Medulla oblongata (tissue), 1 donor: ENCODE measurements around the gene PTPRT.

Source experiments
- DNase-seq: peaks from one replicate; pipeline ENCODE4 v3.0.0-alpha.2; 2015; ENCODE audit errors: extremely low spot score

The PTPRT gene

DNA sequence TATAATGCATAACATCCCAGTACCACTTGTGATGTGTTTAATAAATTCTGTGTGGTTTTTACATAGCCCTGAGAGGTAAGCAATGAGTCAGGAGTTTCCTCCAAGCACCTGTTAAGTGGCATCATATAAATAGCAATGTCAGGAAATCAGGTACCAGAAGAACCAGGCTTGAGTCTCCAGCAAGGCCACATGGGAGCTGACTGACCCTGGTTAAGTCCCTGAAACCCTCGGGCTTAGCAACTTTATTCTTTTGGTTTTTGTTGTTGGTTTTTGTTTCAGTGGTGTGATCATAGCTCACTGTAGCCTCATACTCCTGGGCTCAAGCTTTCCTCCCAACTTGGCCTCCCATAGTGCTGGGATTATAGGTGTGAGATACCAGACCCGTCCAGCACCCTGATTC lies 70.0 kb downstream of the PTPRT start:
- DNase-seq: no peak

DNA sequence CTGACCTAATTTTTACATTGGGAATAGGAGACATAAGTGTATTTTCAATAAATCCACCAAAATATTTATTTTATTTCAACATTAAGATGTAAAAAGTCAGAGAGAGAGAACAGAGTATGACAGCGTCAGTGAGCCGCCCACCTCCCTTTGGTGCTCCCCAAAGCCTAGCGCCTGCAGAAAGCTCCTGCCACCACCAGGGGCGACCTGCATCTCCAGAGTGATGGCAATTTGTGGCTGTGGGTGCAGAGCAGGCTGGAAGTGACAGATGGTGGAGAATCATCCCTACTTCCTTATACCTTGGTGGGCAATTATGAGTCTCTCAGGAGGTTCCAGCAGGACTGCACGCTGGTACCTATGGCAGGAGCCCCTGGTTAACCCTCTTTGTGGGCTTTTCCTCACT lies 87.3 kb downstream of the PTPRT start:
- no peak for DNase-seq

DNA sequence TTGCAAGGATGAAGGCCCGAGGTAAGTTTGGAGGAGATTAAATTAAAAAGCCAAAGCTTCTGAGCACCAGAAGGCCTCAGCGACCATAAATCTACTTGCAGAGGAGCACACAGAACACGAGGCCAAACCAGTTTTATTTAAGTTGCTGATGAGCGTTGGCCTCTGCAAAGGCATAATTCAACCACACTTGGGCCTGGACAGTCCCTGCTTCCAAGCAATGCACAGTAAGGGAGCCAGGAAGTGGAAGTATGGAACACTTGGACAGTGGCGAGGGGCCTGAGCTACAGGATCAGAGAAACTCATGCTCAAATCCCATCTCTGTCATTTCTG lies 92.8 kb downstream of the PTPRT start:
- DNase-seq: no peak

DNA sequence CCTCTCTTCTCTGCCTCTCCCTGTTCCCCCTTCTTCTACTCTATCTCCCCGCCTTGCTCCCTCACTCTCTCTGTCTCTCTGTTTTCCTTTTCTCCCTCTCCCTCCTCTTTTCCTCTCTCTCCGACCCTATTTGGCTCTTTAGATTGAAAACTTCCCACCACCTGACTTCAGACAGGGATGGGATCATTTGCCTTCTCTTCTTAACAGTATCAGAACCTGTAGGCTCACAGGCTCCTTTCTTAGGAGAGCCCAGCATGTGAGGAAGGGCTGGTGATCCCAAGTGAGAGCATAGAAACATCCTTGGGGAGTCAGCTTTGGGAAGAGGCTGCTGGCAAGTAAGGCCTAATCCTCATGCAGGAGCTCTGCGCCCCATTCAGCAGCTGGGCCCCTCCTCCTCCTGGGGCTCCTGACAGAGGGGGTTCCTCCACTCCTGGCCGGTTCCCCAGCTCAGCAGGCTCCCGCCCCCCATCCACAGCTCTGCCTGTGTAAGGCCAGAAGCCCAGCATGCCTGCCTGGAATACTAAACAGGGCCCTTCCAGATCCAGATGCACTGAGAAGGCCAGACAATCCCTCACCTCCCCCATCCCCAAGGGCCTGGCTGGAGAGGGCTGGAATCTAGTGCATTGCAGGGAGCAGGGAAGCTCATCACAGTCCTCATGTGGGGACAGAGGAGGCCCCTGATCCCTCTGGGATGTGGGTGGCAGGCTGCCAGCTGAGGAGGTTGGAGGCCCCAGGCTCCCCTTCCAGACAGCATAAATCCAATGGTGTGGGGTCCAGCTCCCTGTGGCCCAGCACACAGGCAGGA lies 93.4 kb downstream of the PTPRT start:
- DNase-seq: peak; percentile 80

DNA sequence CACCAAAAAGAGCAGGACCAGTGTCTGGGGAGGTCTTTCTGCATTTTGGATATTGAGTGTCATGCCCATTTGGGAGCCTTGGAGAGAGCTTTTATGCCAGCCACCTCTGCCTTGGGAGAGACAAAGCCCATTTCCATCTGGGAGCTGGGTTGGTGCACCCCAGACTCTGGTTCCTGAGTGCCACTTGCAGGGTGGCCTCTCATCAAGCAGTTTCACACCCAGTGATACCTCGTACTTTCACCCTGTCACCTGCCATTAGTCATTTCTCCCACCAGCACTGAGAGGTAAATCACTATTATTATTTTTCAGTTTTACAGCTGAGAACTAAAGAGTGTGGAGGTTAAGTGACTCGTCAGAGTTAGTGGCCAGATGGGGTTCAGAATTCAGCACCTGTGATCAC lies 94.7 kb downstream of the PTPRT start:
- DNase-seq: no peak

DNA sequence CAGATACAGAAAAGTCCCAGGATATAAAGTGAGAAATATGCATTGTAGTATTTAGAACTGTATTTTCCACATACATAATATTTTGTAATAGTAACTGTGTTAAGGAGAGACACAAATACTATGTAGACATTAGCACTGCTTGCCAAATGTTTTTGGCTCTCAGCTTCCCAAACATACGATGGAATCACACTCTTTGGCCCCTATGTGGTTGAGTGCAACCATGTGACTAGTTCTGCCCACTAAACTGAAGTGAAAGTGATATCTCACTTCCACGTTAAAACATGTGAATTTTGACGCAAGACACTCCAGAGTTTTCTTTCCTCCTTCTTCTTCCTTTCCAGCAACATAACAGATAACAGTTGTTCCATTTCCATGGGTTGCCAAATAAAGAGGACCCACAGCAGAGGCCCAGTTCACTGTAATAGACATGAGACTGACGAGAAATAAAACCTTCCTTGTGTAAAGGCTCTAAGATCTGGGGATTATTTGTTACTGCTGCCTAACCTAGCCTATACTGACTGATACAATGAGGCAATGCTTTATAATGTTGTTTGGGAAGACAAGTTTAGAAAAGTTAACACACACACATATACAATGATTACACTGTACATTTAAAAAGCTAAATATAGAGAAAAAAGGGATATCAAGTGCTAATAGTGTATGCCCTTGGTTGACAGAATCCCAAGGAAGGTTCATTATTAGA lies 97.2 kb downstream of the PTPRT start:
- DNase-seq: no peak

DNA sequence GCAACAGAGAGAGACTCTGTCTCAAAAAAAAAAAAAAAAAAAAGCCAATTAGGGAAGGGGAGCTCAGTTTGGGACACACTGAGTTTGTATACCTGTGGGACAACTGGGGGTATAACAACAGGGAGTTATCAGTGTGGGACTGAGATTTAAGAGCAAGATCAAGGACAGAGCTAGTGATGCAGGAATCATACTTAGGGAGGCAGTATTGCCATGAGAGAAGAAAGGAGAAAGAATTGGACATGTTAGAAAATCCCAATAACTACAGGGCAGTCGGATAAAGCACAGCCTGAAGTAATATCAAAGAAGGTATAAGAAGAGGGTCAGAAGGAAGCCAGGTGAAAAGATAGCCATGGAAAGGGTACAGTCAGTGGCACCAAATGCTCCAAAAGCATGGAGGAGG lies 121.2 kb downstream of the PTPRT start:
- peak; percentile 12 for DNase-seq

DNA sequence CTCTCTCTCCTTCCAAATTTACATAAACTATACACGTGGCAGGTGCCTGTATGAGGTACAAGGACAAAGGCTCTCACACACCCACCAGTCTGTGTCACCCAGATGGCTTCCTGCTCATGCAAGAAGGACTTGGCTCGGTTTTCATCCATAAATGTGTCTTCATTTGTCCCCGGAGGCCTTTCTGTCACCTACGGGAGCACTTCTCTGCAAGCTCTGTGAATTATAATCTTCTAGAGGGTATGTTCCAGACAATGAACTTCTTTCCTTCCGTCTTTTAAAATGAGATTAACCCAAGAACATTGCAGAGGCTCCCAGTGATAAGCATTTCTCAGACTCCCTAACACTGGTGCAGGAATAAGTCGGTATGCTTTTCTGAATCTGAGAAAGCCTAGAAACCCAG lies 123.6 kb downstream of the PTPRT start:
- no peak for DNase-seq

DNA sequence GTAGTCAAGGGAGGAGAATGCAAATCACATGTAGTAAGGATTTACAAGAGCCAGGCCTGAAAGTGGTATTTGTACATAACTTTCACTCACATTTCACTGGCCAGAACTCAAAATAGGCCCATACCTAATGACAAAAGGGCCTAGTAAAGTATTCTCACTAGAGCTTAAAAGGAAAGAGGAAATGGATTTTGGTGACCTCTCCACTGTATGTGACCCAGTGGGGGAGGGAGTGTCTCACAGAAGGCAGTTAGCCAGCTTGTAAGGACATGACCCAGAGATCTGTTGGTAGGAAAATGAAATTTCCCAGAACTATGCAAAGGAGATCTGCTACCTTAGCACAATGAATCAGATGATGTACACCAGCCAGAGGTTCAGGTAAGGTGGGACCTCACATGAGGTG lies 124.4 kb downstream of the PTPRT start:
- no peak for DNase-seq

DNA sequence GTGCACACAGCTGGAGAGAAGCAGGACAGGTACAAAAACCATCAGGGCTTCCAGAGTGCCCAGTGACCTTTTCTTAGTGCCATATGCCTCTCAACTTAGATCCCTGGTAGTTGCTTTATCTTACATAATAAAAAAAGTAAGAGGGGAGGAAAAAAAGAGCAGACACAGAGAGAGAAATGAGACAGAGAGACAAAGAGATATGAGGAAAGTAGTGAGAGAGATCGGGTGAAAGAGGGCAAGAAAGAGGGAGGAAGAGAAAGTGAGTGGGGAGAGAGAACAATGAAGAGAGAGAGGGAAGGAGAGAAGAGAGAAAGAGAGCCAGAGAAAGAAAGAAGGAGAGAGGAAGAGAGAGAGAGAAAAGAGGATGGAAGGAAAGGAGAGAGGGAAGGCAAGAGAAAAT lies 131.6 kb downstream of the PTPRT start:
- no peak for DNase-seq

DNA sequence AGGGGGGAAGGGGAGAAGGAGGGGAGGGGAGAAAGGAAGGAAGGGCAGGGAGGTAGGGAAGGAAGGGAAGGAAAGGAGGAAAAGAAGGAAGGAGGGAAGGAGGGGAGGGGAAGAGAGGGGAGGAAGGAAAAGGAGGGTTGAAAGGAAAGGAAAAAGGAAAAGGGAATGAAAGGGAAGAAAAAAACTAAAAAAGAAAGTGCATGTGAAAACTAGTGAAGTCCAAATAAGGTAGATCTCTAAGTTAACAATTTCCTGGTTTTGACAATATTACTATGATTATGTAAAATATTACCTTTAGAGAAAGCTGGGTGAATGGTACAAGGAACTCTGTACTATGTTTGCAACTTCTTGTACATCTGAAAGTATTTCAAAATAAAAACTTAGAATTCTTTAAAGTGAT lies 132.4 kb downstream of the PTPRT start:
- no peak for DNase-seq

DNA sequence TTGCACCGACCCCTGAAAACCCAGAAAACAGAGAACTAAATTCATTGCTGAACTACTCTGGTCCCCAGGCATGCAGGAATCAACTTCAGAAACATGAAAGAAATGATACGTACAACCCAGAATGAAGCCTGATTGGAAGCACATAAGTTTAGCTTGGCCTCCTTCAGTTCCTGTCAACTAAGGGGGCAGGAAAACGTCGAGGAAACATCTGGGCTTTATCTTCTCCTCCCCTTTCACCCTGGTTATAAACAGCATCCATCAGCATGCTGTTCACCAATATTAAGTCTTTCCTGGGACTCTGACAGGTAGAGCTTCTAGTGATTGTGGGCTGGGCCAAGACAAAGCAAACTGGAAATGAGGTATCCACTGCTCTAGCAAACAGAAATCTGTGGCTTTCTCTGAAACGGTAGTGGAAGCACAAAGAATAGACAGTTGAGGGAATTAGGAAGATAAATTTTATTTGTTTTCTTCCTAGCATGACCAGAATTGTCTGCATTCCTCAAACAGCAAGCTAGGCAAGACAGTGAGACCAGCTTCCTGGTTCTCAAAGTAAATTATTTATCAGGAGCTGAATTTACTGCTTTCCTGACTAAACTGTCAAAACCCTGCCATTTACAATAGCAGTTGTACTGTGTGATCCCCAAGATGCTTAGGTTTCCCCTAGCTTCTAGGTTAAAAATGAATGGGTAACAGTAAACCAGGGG lies 134.4 kb downstream of the PTPRT start:
- DNase-seq: no peak

DNA sequence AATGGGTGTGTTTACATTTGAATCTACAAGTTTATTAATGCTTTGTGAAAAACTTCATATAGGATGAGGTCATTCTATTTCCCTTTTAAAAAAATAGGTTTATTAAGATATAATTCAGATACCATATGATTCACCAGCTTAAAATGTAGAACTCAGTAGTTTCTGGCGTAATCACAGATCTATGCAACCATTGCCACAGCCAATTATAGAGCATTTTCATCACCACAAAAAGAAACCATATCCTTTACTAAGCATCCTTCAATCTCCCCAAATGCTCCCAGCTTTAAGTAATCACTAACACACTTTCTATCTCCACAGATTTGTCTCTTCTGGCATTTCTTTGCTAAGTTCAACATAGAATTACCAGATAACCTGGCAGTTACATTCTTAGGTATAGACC lies 137.2 kb downstream of the PTPRT start:
- DNase-seq: no peak

DNA sequence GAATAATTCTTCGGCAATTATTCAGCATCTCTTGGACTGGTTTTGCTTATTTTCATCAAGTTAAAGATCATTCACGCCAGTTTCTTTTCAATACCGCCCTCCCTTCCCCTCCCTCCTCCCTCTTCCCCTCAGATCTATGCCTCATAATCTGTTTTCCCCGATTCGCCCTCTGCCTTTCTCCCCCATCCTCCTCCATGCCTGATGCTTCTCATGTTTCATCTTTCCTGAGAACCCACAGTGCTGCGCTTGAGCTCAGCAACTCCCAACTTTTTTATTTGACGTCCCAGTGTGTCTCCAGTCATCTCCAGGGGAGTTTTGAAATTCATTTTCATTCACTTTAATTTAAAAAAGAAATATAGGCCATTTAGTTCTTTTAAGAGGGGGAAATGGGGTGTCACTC lies 142.7 kb downstream of the PTPRT start:
- no peak for DNase-seq

DNA sequence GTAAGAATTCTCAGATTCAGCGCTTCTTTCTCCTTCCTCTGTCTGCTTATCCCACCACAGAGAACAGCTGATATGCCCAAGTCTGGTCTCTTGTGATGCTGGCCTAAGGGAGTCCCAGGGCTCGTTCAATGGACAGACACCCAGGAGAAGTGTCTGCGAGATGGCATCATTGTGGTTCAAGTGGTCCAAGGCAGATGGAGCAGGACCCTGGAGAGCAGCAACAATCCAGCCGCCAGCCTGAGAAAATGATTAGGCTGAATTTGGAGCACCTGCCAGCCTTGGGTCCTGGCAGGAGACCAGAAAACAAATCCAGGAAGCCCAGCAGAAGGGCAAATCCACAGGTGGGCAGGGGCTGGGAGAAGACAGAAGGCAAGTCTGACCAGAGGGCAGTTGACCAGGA lies 145.8 kb downstream of the PTPRT start:
- DNase-seq: no peak

DNA sequence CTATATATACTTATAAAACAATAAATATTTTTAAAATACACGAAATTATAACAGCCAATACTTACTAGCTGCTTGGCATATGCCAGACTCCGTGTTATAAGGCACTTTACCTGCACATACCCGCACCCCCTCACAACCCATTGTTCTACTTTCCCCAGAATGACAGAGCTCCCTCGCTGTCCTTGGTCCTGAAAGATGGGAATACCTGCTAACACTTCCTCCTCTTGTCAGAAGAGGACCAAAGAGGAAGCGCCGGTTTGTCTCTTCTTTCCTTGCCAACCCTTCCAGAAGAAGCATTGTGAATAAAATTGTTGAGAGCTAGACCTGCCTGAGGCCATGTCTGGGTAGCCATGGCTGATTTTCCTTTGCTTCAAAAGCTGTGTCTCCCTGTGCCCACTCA lies 149.3 kb downstream of the PTPRT start:
- no peak for DNase-seq

DNA sequence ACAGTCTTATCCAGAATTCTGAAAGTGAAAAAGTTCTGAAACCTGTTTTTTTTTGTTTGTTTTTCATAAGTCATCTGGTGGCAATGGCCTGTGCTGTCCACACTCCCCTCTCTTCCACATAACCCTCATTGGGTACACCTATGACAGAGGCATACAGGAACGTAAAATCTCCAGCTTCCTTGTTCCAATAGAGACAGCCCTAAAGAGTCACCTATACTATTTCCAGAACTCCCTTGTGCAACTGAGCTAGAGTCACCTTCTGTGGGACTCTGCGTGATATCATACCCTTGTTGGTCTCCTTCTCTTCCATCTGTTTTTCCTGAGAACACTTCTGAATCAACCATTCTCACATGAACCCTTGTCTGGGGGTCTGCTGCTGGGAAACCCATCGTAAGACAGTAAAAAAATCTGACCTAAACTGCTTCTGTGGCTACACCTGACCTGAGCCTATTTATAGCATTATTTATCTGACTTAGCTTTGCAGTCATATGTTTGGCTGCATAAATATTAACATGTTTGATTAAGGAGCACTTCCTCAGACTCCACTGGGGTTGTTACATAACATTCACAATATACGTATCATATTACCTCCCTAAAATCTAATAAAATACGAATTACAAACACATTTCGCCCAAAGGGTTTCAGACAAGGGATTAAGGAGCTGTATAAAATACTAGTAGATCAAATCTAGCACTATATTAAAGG lies 151.9 kb downstream of the PTPRT start:
- no peak for DNase-seq

DNA sequence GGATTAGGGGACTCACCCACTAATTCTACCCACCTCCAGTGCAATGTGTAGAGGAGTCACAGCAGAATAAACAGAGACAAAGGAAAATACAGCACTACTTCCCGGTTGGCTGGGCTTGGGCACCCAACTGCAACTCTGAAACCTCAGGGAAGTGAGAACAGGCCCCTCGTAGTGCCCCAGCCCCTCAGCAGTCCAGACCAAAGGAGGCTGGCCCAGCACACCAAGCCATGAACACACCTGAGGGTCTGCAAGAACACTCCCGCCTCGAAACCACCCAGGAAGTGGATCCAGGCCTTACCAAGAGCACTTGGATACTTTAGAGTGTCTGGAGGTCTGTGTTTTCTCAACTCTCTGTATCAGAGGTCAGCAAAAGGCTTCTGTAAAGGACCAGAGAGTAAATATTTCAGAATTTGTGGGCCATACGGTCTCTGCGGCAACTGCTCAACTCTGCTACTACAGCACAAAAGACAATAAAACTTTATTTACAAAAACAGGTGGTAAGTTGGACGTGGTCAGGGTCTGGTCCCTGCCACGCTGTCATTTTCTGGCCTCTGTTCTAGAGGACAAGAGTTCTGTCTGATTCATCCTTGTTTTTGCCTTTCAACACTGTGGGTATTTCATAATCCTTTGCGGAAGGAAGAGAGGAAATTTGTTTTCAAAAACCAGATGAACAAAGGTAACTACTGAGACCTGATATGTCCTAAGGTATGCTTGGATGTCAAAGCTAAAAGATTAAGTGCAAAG lies 154.6 kb downstream of the PTPRT start:
- no peak for DNase-seq

DNA sequence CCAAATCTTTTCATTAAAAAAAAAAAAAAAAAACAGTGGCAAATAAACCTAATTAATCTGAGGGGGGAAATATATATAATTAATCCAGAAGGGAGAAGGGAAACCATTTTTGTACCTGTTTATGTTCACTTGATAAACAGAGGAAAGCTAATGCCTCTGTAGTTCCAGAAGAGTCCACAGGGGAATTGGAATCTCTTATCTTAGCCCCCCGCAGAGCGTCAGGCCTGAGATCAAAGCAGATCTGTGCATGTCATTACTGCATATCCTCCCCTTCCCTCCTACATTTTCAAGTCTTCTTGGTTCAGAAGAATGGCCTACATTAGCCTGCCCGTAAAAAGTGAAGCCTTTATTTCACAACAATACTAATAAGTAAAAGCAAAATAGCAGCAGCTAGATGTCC lies 157.2 kb downstream of the PTPRT start:
- DNase-seq: no peak

DNA sequence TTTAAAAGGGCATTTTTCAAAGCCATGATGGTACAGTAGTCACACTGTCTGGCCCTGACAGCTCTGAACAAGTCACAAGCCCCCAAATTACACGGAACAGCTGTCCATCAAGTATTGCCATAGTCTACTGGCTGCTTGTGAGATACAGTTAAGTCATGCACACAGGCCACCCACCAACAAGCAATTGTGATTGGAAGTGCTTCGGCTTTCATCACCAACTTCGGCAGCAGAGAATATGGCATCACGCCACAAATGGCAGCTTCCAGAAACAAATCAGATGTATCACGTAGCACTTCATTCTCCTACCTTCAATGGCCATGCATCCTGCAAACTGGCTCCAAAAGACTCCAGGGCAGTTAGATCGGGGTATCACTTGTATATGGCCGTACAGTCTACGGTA lies 160.5 kb downstream of the PTPRT start:
- no peak for DNase-seq

DNA sequence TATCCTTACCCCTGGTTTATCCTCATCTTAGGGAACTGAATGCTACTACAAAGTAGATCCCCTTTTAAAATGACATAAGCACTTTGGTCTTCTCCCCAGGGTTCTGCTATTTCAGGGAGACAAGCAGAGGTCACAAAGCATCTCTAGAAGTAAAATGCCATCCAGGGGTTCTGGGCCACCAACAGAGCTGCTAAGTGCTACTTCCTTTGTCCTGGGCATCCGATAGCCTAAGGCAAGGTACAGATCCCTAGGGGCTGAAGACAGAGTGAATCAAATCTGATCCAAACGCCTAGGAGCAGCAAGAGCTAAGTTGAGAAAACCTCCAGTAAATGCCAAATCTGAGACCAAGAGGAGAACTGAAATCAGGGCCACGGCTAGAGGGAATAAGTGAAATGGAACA lies 161.2 kb downstream of the PTPRT start:
- DNase-seq: no peak

DNA sequence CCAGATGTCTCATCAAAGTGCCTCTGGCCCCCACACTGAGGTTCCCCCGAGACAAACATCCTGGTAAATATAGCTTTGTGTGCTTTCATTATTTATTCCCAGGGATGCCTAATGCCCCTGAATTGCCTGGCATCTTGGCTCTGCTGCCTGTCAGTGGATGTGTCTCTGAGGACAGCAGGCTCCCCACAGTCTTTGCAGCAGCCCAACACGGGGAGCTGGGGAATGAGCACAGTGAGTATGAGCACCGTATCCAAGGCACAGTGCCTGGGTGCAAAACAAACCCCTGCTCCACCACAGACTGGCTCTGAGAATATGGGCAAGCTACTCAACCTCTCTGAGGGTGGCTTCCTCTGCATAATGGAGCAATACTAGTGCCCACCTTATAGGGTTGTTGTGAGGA lies 165.9 kb downstream of the PTPRT start:
- DNase-seq: no peak
